Pulmonary artery endothelial cell (primary cell): ENCODE results near the gene AP1S1. TPM values are rescaled to one million over a fixed set of nuclear protein-coding genes. Genes with fewer than 3 reads are reported as not detected.
"Not testable (repeated sequence)": the region's sequence is repeated elsewhere in the genome, so short reads cannot be mapped to it uniquely, and the experiment has no call there.

Experiments used
- DNase-seq: peaks from one replicate; pipeline ENCODE4 v3.0.0-alpha.2; 2011; ENCODE audit warnings: low read depth, low spot score
- total RNA-seq: library from RNA; depleted of rRNA; stranded (reverse); fragments of >200 nt; gene quantifications from 2 replicates; pipeline ENCODE4 v1.2.3, GENCODE V29; 2014

Gene AP1S1
- total RNA-seq, 1 donor from 2014 or later, result 225 TPM

GRCh38 chr7:101199522-101199921, 45.2 kb downstream of the AP1S1 start:
- DNase-seq, result not testable (repeated sequence)

GRCh38 chr7:101200504-101200861, 46.2 kb downstream of the AP1S1 start:
- DNase-seq, result no peak

- no peak for DNase-seq
These were observed 46.8 kb downstream of the AP1S1 start, which contains the start of gene MOGAT3 for GRCh38 chr7:101200862-101201599. TSS of gene MOGAT3 (minus strand) at chr7:101201036. CDS start at chr7:101200854, 182 bp downstream.

- no peak for DNase-seq
These were observed 47.7 kb downstream of the AP1S1 start for GRCh38 chr7:101201695-101202602.

GRCh38 chr7:101202603-101202918, 48.3 kb downstream of the AP1S1 start:
- no peak for DNase-seq

- not testable (repeated sequence) for DNase-seq
These were observed 49.8 kb downstream of the AP1S1 start for GRCh38 chr7:101203740-101204738.

GRCh38 chr7:101205901-101206664, 51.8 kb downstream of the AP1S1 start:
- DNase-seq, result no peak

- no peak for DNase-seq
These were observed 52.4 kb downstream of the AP1S1 start for GRCh38 chr7:101206665-101207042.

GRCh38 chr7:101207459-101207858, 53.2 kb downstream of the AP1S1 start:
- no peak for DNase-seq

GRCh38 chr7:101208794-101209193, 54.5 kb downstream of the AP1S1 start:
- no peak for DNase-seq

- DNase-seq, result no peak
These were observed 55.9 kb downstream of the AP1S1 start for GRCh38 chr7:101210143-101210542.

Other genes with a start within 250 kb of the AP1S1 start
- gene MUC3A, start 204.9 kb upstream of the AP1S1 start, total RNA-seq, result not detected in 2 replicates
- under 0.01 TPM in 1 of 2 replicates, not detected in the other for gene MUC12, start 184.9 kb upstream of the AP1S1 start, total RNA-seq
- gene MUC17, start 134.4 kb upstream of the AP1S1 start, total RNA-seq, result not detected in 2 replicates
- gene TRIM56, start 69.0 kb upstream of the AP1S1 start, total RNA-seq, result 14.0 and 28.8 TPM in 2 replicates
- gene SERPINE1, start 27.4 kb upstream of the AP1S1 start, total RNA-seq, result 2,165 and 2,466 TPM in 2 replicates
- gene VGF, start 11.1 kb downstream of the AP1S1 start, total RNA-seq, result 0.07 TPM in 1 of 2 replicates, not detected in the other
- not detected in 2 replicates for gene NAT16, start 25.8 kb downstream of the AP1S1 start, total RNA-seq
- gene MOGAT3, start 46.6 kb downstream of the AP1S1 start, total RNA-seq, result not detected in 2 replicates
- 65.4 and 80.8 TPM in 2 replicates for gene PLOD3, start 63.1 kb downstream of the AP1S1 start, total RNA-seq
- 84.0 and 118 TPM in 2 replicates for gene ZNHIT1, start 63.7 kb downstream of the AP1S1 start, total RNA-seq
- 2.0 and 3.6 TPM in 2 replicates for gene CLDN15, start 83.3 kb downstream of the AP1S1 start, total RNA-seq
- gene FIS1, start 90.6 kb downstream of the AP1S1 start, total RNA-seq, result 132 and 233 TPM in 2 replicates
- gene IFT22, start 167.3 kb downstream of the AP1S1 start, total RNA-seq, result 21.9 and 24.2 TPM in 2 replicates
- gene COL26A1, start 208.4 kb downstream of the AP1S1 start, total RNA-seq, result not detected in 2 replicates